ENCODE data around the gene PET117. TPM values are rescaled to one million over a fixed set of nuclear protein-coding genes. Genes with fewer than 3 reads are reported as not detected.
"Not testable (repeated sequence)": the region's sequence is repeated elsewhere in the genome, so short reads cannot be mapped to it uniquely, and the experiment has no call there.

PET117 gene
- total and polyA plus RNA-seq, 9 donors = 8.6 to 13.6 (median 10.7) TPM

DNA sequence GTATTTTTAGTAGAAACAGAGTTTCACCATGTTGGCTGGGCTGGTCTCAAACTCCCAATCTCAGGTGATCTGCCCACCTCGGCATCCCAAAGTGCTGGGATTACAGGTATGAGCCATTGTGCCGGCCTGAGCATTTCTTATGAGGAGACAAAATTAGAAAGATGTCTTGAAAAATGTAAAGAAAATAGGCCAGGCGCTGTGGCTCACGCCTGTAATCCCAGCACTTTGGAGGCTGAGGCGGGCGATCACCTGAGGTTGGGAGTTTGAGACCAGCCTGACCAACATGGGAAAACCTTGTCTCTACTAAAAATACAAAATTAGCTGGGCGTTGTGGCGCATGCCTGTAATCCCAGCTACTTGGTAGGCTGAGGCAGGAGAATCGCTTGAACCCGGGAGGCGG lies 37.1 kb upstream of the PET117 start:
- not testable (repeated sequence) for H3K27me3 ChIP-seq (ENCODE audit: control insufficient read depth, insufficient read depth, low read length); DNase-seq; H3K4me1 ChIP-seq (ENCODE audit: control insufficient read depth, insufficient read depth, low read length); H3K36me3 ChIP-seq (ENCODE audit: control insufficient read depth, insufficient read depth, low read length); H3K27ac ChIP-seq (ENCODE audit: low read length); H3K9me3 ChIP-seq (replicated peaks; ENCODE audit: control insufficient read depth, low read depth, low read length); H3K4me3 ChIP-seq (ENCODE audit: low read length)
- WGBS (ENCODE audit: insufficient coverage) = 98% methylated on average over 6 of the region's 11 CpGs

DNA sequence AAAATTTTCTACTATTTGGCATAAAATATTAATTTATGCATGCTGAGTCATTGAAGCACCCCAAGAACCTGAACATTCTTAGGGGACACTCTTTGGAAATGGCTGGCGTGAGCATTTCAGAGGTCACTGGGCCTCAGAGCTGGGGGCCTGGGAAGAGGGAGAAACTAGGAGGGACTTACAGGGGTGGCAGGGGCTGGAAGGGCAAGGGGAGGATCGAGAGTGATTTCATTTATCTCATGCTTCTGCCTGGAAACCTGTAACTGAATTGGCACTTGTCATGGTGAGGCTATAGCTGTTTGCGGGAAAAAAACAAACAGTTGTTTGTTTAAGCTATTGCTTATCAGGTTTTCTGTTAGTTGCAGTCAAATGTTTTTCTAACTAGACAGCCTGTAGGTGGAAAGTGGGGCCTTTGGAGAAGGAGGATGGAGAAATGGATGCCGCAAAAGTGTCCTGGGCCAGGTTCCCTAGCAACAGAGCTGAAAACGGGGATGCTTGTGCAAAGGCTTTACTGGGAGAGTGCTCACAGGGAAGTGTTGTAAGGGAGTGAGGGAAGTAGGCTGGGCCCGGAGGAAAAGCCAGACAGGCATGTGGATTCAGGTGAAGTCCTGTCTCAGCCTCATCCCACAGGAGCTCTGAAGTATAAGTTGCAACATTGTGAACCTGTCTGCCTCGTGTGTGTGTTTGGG lies 36.4 kb upstream of the PET117 start:
- Histone ChIP-seq H3K4me3 (ENCODE audit: low read length) (no peak overlapping the region), H3K4me1 (ENCODE audit: control insufficient read depth, insufficient read depth, low read length) (no peaks in the 10 kb centered on the region), H3K27me3 (ENCODE audit: control insufficient read depth, insufficient read depth, low read length) (peaks cover 5% of the 10 kb centered on the region), H3K27ac (ENCODE audit: low read length) (no peak overlapping the region), H3K36me3 (ENCODE audit: control insufficient read depth, insufficient read depth, low read length) (no peaks in the 10 kb centered on the region), H3K9me3 (replicated peaks; ENCODE audit: control insufficient read depth, low read depth, low read length) (no peaks in the 10 kb centered on the region)
- DNase-seq = no peak
- WGBS (ENCODE audit: insufficient coverage) = 43% methylated on average over 6 of the region's 7 CpGs

DNA sequence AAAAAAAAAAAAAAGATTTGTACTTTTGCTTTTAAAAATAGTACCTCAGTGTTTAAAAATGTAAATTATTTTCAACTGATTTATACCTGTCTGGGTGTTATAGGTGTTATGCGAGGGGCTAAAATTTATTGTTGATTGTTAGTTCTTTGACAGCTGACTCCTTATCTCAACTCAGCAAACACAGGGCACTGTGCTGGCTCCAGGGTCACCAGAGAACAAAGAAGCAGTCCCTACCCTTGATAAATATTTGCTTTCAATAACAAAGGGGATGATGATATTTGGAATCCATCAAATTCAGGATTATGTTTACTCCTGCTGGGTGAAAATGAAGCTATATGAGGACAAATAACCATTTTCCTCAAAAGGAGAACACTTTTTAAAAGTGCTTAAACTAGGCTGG lies 34.2 kb upstream of the PET117 start:
- no peak overlapping the region for H3K4me3 ChIP-seq (ENCODE audit: low read length)
- no CpG with 5 or more reads among the region's 1 CpG for whole genome bisulfite sequencing (ENCODE audit: insufficient coverage)
- H3K27me3 ChIP-seq (ENCODE audit: control insufficient read depth, insufficient read depth, low read length) = peaks cover 5% of the 10 kb centered on the region
- H3K9me3 ChIP-seq (replicated peaks; ENCODE audit: control insufficient read depth, low read depth, low read length) = no peaks in the 10 kb centered on the region
- H3K36me3 ChIP-seq (ENCODE audit: control insufficient read depth, insufficient read depth, low read length) = no peaks in the 10 kb centered on the region
- no peak for DNase-seq
- no peak overlapping the region for H3K27ac ChIP-seq (ENCODE audit: low read length)
- no peaks in the 10 kb centered on the region for H3K4me1 ChIP-seq (ENCODE audit: control insufficient read depth, insufficient read depth, low read length)

DNA sequence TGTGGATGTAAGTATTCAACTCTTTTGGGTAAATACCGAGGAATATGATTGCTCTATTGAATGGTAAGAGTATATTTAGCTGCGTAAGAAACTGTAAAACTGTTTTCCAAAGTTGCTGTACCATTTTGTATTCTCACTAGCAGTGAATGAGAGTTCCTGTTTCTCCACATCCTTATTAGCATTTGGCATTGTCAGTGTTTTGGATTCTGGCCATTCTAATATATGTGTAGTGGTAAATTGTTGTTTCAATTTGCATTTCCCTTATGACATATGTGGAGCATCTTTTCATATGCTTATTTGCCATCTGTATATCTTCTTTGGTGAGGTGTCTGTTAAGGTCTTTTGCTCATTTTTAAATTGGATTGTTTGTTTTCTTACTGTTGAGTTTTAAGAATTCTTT lies 29.3 kb upstream of the PET117 start:
- H3K27ac ChIP-seq (ENCODE audit: low read length) = no peak overlapping the region
- DNase-seq = no peak
- no peaks in the 10 kb centered on the region for H3K27me3 ChIP-seq (ENCODE audit: control insufficient read depth, insufficient read depth, low read length)
- H3K4me3 ChIP-seq (ENCODE audit: low read length) = no peak overlapping the region
- H3K9me3 ChIP-seq (replicated peaks; ENCODE audit: control insufficient read depth, low read depth, low read length) = no peaks in the 10 kb centered on the region
- H3K36me3 ChIP-seq (ENCODE audit: control insufficient read depth, insufficient read depth, low read length) = no peaks in the 10 kb centered on the region
- no peaks in the 10 kb centered on the region for H3K4me1 ChIP-seq (ENCODE audit: control insufficient read depth, insufficient read depth, low read length)
- WGBS (ENCODE audit: insufficient coverage) = 80% methylated on average over 1 of the region's 2 CpGs

DNA sequence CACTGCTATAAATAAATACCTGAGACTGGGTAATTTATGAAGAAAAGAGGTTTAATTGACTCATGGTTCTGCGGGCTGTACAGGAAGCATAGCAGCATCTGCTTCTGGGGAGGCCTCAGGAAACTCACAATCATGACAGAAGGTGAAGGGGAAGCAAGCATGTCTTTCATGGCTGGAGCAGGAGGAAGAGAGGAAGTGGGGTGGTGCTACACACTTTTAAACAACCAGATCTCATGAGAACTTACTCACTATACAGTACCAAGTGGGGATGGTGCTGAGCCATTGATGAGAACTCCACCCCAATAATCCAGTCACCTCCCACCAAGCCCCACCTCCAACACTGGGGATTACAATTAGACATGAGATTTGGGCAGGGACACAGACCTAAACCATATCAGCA lies 9.1 kb upstream of the PET117 start:
- DNase-seq; H3K9me3 ChIP-seq (replicated peaks; ENCODE audit: control insufficient read depth, low read depth, low read length); H3K27me3 ChIP-seq (ENCODE audit: control insufficient read depth, insufficient read depth, low read length); H3K4me1 ChIP-seq (ENCODE audit: control insufficient read depth, insufficient read depth, low read length); H3K36me3 ChIP-seq (ENCODE audit: control insufficient read depth, insufficient read depth, low read length); H3K4me3 ChIP-seq (ENCODE audit: low read length); H3K27ac ChIP-seq (ENCODE audit: low read length): not testable (repeated sequence)
- WGBS (ENCODE audit: insufficient coverage) = 100% methylated on average over 1 of the region's 1 CpG

DNA sequence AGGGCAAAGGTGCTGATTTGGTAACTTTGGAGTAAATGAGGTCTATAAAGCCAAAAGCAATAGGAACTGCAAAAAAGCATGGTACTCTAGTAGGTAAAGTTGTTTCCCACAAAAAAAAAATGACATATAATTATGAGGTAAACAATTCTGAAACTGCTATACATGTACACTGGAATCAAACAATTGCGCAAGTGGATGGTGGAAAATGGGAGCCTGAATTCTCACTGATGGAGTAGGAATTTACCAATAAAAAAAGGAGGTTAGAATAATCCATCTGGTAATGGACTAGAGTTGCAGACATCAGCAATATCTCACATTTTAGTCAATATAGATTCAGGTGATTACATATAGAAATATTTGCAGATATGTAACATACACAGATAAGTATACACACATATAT lies 5.0 kb upstream of the PET117 start:
- H3K27ac ChIP-seq (ENCODE audit: low read length) = no peak overlapping the region
- no peak for DNase-seq
- H3K36me3 ChIP-seq (ENCODE audit: control insufficient read depth, insufficient read depth, low read length) = no peaks in the 10 kb centered on the region
- no peaks in the 10 kb centered on the region for H3K4me1 ChIP-seq (ENCODE audit: control insufficient read depth, insufficient read depth, low read length)
- H3K9me3 ChIP-seq (replicated peaks; ENCODE audit: control insufficient read depth, low read depth, low read length) = no peaks in the 10 kb centered on the region
- H3K27me3 ChIP-seq (ENCODE audit: control insufficient read depth, insufficient read depth, low read length) = no peaks in the 10 kb centered on the region
- WGBS (ENCODE audit: insufficient coverage) = no CpG with 5 or more reads among the region's 1 CpG
- no peak overlapping the region for H3K4me3 ChIP-seq (ENCODE audit: low read length)

DNA sequence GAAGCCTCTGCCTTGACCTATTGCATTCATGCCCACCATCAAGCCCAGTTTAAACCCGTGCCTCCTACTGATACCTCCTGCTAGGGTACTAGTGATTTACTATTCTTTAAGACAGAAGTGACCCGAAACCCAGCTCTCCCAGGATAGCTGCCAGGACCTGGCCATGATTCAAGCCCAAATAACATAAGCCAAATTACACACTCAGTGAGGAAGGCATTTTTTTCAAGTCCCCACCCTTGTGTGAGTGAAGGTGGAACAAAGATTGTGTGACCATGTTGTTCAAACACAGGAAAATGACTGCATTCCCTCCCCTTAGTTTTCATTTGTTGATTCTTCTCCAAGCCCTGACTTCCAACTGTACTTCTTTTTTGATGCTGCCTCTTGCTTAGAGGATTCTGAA lies 3.7 kb upstream of the PET117 start:
- no peaks in the 10 kb centered on the region for H3K36me3 ChIP-seq (ENCODE audit: control insufficient read depth, insufficient read depth, low read length)
- H3K27me3 ChIP-seq (ENCODE audit: control insufficient read depth, insufficient read depth, low read length) = no peaks in the 10 kb centered on the region
- H3K4me3 ChIP-seq (ENCODE audit: low read length) = no peak overlapping the region
- H3K4me1 ChIP-seq (ENCODE audit: control insufficient read depth, insufficient read depth, low read length) = peaks cover 4% of the 10 kb centered on the region
- DNase-seq = no peak
- no peak overlapping the region for H3K27ac ChIP-seq (ENCODE audit: low read length)
- WGBS (ENCODE audit: insufficient coverage) = no CpG with 5 or more reads among the region's 2 CpGs
- no peaks in the 10 kb centered on the region for H3K9me3 ChIP-seq (replicated peaks; ENCODE audit: control insufficient read depth, low read depth, low read length)

DNA sequence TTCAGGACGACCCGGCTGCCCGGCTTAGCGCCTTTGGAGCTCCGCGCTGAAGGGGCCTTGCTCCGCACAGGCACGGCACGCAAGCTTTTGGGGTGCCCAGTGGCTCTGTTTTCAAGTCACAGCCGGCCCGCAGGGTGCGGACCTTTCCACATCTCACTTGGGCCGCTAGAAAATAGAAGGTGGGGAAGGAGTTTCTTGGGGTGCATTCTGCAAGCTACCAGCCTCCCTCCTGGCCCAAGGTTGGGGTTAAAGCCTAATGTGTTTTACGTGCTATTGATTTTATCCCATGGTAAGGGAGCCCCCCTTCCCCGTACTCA lies 561 bp downstream of the PET117 start:
- DNase-seq = no peak
- Histone ChIP-seq H3K4me3 (ENCODE audit: low read length) (peak overlapping the region; percentile 94), H3K4me1 (ENCODE audit: control insufficient read depth, insufficient read depth, low read length) (peaks cover 8% of the 10 kb centered on the region), H3K9me3 (replicated peaks; ENCODE audit: control insufficient read depth, low read depth, low read length) (no peaks in the 10 kb centered on the region), H3K27ac (ENCODE audit: low read length) (peak overlapping the region; percentile 47), H3K27me3 (ENCODE audit: control insufficient read depth, insufficient read depth, low read length) (no peaks in the 10 kb centered on the region), H3K36me3 (ENCODE audit: control insufficient read depth, insufficient read depth, low read length) (peaks cover 5% of the 10 kb centered on the region)
- 0% methylated on average over 7 of the region's 15 CpGs for WGBS (ENCODE audit: insufficient coverage)

DNA sequence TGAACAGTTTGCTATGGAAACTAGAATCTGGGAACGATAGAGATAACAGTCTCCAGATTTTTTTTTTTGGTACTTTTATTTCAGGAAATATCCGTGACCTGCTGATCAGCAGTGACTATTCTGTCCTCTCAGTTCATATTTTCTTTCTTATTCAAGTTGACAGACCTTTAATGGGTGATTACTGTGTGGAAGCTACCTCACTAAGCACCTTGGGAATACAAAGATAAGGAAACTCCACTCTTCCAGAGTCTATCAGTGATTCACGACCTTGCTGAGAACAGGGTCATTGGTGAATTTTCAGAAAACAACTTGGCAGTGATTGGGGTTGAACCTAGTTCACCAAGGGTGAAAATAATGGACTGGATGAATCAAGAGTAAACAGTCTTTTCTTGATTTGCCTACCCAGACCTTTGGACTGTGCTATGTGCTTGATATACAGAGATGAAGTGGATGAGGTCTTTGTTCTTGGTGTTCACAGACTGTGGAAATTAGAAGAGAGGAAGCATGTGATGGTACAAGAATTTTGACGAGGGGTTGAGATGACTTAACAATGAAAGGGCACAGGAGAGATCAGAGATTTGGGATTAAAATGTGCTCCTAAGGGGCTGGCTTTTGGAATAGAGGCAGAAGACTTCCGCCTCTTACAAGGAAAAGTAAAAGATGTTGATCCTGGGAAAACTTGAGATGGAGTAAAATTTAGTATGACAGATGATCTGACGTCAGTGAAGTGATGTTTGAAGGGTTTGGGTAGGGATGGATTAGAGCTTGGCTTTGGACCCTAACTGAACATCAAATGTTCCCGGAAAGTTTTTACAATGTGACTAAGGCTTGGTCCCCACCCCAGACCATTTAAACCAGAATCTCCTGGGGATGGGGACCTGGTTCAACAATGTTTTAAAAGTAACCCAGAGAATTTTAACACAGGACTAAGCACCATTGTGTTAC lies 1.2 kb downstream of the PET117 start:
- Histone ChIP-seq H3K27ac (ENCODE audit: low read length) (no peak overlapping the region), H3K36me3 (ENCODE audit: control insufficient read depth, insufficient read depth, low read length) (peaks cover 5% of the 10 kb centered on the region), H3K27me3 (ENCODE audit: control insufficient read depth, insufficient read depth, low read length) (no peaks in the 10 kb centered on the region), H3K4me3 (ENCODE audit: low read length) (peak overlapping the region; percentile 94), H3K4me1 (ENCODE audit: control insufficient read depth, insufficient read depth, low read length) (peaks cover 8% of the 10 kb centered on the region), H3K9me3 (replicated peaks; ENCODE audit: control insufficient read depth, low read depth, low read length) (no peaks in the 10 kb centered on the region)
- WGBS (ENCODE audit: insufficient coverage) = 57% methylated on average over 3 of the region's 7 CpGs
- no peak for DNase-seq

DNA sequence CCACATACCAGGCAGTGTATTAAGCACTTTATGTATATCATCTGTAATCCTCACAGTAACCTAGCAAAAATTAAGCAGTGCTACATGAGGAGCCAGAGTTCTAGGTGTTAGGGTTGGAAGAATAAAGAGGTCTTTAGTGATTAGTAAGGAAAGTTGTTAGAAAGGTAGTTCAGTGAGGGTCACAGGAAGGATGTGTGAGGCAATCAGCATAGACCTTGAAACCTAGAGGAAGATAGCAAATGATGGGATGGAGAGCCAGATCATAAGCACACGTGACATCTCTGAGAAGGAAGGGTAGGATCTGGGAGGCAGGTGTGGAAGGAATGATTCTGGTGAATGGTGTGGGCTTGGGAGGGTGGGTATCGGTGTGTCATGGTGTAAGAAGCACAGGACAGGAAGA lies 2.2 kb downstream of the PET117 start:
- H3K27ac ChIP-seq (ENCODE audit: low read length) = no peak overlapping the region
- H3K27me3 ChIP-seq (ENCODE audit: control insufficient read depth, insufficient read depth, low read length) = no peaks in the 10 kb centered on the region
- DNase-seq = no peak
- no peak overlapping the region for H3K4me3 ChIP-seq (ENCODE audit: low read length)
- H3K36me3 ChIP-seq (ENCODE audit: control insufficient read depth, insufficient read depth, low read length) = peaks cover 14% of the 10 kb centered on the region
- 88% methylated on average over 2 of the region's 2 CpGs for WGBS (ENCODE audit: insufficient coverage)
- H3K4me1 ChIP-seq (ENCODE audit: control insufficient read depth, insufficient read depth, low read length) = peaks cover 8% of the 10 kb centered on the region
- no peaks in the 10 kb centered on the region for H3K9me3 ChIP-seq (replicated peaks; ENCODE audit: control insufficient read depth, low read depth, low read length)

Data from muscle of leg (tissue), 11 donors.